Measurements from ENCODE around the gene RASSF3.

DNA sequence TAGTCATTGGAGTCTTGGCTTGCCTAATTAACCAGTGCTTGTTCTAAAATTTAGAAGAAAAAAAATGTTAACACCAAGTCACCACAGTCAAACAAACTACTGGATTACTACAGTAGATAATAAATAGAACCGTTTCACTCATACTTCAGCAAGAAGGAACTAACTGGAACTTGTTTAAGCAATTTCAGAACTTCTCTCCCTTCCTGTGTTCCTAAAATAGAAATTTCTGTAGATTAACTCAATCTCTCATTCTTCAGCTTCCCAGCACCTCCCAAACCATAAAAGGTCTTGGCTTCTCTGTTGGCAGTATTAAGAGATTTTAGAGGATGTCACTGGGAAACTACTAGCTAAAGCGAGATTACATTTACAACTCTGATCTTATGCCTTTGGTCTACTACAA lies 130.4 kb downstream of the RASSF3 start:
- TF ChIP-seq, protein P1, sequence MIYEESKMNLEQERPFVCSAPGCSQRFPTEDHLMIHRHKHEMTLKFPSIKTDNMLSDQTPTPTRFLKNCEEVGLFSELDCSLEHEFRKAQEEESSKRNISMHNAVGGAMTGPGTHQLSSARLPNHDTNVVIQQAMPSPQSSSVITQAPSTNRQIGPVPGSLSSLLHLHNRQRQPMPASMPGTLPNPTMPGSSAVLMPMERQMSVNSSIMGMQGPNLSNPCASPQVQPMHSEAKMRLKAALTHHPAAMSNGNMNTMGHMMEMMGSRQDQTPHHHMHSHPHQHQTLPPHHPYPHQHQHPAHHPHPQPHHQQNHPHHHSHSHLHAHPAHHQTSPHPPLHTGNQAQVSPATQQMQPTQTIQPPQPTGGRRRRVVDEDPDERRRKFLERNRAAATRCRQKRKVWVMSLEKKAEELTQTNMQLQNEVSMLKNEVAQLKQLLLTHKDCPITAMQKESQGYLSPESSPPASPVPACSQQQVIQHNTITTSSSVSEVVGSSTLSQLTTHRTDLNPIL (CRISPR knock-in tag; IDR thresholded peaks at IDR 0.05; ENCODE audit: low read depth) = no peak
- no peak for TF ChIP-seq ARNTL (CRISPR knock-in tag; IDR thresholded peaks at IDR 0.05; ENCODE audit: borderline replicate concordance, low read depth)
- TF ChIP-seq, protein P2, sequence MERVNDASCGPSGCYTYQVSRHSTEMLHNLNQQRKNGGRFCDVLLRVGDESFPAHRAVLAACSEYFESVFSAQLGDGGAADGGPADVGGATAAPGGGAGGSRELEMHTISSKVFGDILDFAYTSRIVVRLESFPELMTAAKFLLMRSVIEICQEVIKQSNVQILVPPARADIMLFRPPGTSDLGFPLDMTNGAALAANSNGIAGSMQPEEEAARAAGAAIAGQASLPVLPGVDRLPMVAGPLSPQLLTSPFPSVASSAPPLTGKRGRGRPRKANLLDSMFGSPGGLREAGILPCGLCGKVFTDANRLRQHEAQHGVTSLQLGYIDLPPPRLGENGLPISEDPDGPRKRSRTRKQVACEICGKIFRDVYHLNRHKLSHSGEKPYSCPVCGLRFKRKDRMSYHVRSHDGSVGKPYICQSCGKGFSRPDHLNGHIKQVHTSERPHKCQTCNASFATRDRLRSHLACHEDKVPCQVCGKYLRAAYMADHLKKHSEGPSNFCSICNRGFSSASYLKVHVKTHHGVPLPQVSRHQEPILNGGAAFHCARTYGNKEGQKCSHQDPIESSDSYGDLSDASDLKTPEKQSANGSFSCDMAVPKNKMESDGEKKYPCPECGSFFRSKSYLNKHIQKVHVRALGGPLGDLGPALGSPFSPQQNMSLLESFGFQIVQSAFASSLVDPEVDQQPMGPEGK (CRISPR knock-in tag; IDR thresholded peaks at IDR 0.05; ENCODE audit: borderline replicate concordance) = no peak
- TF ChIP-seq, protein P3, sequence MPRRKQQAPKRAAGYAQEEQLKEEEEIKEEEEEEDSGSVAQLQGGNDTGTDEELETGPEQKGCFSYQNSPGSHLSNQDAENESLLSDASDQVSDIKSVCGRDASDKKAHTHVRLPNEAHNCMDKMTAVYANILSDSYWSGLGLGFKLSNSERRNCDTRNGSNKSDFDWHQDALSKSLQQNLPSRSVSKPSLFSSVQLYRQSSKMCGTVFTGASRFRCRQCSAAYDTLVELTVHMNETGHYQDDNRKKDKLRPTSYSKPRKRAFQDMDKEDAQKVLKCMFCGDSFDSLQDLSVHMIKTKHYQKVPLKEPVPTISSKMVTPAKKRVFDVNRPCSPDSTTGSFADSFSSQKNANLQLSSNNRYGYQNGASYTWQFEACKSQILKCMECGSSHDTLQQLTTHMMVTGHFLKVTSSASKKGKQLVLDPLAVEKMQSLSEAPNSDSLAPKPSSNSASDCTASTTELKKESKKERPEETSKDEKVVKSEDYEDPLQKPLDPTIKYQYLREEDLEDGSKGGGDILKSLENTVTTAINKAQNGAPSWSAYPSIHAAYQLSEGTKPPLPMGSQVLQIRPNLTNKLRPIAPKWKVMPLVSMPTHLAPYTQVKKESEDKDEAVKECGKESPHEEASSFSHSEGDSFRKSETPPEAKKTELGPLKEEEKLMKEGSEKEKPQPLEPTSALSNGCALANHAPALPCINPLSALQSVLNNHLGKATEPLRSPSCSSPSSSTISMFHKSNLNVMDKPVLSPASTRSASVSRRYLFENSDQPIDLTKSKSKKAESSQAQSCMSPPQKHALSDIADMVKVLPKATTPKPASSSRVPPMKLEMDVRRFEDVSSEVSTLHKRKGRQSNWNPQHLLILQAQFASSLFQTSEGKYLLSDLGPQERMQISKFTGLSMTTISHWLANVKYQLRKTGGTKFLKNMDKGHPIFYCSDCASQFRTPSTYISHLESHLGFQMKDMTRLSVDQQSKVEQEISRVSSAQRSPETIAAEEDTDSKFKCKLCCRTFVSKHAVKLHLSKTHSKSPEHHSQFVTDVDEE (CRISPR knock-in tag; IDR thresholded peaks at IDR 0.05) = no peak
- no peak for TF ChIP-seq TOX (CRISPR knock-in tag; IDR thresholded peaks at IDR 0.05; ENCODE audit: borderline replicate concordance)
- TF ChIP-seq GLIS3 (CRISPR knock-in tag; IDR thresholded peaks at IDR 0.05) = no peak
- no peak for TF ChIP-seq TCF4 (CRISPR knock-in tag; IDR thresholded peaks at IDR 0.05; ENCODE audit: borderline replicate concordance)
- TF ChIP-seq ZNF565 (CRISPR knock-in tag; conservative IDR thresholded peaks at IDR 0.05; ENCODE audit: low read depth) = no peak
- no peak for TF ChIP-seq SNAI2 (CRISPR knock-in tag; IDR thresholded peaks at IDR 0.05)
- TF ChIP-seq, protein P4, sequence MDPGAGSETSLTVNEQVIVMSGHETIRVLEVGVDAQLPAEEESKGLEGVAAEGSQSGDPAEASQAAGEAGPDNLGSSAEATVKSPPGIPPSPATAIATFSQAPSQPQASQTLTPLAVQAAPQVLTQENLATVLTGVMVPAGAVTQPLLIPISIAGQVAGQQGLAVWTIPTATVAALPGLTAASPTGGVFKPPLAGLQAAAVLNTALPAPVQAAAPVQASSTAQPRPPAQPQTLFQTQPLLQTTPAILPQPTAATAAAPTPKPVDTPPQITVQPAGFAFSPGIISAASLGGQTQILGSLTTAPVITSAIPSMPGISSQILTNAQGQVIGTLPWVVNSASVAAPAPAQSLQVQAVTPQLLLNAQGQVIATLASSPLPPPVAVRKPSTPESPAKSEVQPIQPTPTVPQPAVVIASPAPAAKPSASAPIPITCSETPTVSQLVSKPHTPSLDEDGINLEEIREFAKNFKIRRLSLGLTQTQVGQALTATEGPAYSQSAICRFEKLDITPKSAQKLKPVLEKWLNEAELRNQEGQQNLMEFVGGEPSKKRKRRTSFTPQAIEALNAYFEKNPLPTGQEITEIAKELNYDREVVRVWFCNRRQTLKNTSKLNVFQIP (CRISPR knock-in tag; IDR thresholded peaks at IDR 0.05; ENCODE audit: borderline replicate concordance, low read depth) = no peak
- no peak for TF ChIP-seq OSR1 (CRISPR knock-in tag; IDR thresholded peaks at IDR 0.05)

Data from SK-N-SH treated with all-trans-retinoic acid at 6 μM for 48 hours (cell line).